ENCODE results near the gene PEX5.

DNA sequence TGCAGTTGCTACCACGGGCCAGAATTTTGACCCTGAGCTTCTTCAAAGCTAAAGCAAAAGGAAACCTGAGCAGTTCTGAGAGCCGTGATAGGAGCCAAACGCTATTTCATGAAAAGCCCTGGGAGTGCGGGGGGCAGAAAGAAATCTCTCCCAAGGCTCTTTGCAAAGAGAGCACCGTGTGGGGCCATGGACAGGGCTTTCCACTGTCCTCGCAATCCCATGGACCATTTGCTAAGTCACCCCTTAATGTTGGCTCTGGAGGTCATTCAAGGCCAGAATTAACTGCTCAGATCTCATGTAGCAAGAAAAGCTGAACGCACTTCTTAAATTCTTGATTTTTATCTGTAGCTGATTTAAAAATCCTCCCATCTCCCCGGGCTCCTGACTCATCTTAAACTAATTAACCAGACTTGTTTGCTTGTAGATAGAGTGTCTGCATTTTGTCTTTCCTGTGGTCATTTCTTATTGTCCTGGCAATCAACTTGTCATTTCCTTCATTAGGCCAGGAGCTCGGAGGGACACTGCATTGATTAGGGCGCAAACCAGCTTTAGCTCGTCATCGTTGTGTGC lies 34.5 kb upstream of the PEX5 start:
- TF ChIP-seq, protein P1, sequence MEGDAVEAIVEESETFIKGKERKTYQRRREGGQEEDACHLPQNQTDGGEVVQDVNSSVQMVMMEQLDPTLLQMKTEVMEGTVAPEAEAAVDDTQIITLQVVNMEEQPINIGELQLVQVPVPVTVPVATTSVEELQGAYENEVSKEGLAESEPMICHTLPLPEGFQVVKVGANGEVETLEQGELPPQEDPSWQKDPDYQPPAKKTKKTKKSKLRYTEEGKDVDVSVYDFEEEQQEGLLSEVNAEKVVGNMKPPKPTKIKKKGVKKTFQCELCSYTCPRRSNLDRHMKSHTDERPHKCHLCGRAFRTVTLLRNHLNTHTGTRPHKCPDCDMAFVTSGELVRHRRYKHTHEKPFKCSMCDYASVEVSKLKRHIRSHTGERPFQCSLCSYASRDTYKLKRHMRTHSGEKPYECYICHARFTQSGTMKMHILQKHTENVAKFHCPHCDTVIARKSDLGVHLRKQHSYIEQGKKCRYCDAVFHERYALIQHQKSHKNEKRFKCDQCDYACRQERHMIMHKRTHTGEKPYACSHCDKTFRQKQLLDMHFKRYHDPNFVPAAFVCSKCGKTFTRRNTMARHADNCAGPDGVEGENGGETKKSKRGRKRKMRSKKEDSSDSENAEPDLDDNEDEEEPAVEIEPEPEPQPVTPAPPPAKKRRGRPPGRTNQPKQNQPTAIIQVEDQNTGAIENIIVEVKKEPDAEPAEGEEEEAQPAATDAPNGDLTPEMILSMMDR (conservative IDR thresholded peaks at IDR 0.05; ENCODE audit: low read length): no peak
- TF ChIP-seq EZH2phosphoT487 (IDR thresholded peaks at IDR 0.05; ENCODE audit: borderline replicate concordance): no peak

Data from Loucy (cell line).